Osteocyte (in vitro differentiated cells): ENCODE data around the gene SLC26A11. TPM values are rescaled to one million over a fixed set of nuclear protein-coding genes. Genes with fewer than 3 reads are reported as not detected.

Experiments used
- DNase-seq: peaks from one replicate; pipeline ENCODE4 v3.0.0; 2021; ENCODE audit warnings: mixed read lengths; ENCODE audit not compliant: unreplicated experiment; ENCODE audit errors: extremely low spot score
- H3K27ac Mint-ChIP-seq: one replicate; pipeline ENCODE4 v1.8.0; 2021; ENCODE audit warnings: mild to moderate bottlenecking, mixed read lengths; ENCODE audit not compliant: unreplicated experiment
- H3K27me3 Mint-ChIP-seq: one replicate; pipeline ENCODE4 v1.8.0; 2021; ENCODE audit warnings: mixed read lengths; ENCODE audit not compliant: unreplicated experiment
- H3K36me3 Mint-ChIP-seq: one replicate; pipeline ENCODE4 v1.8.0; 2021; ENCODE audit warnings: mixed read lengths; ENCODE audit not compliant: unreplicated experiment
- H3K4me1 Mint-ChIP-seq: one replicate; pipeline ENCODE4 v1.8.0; 2021; ENCODE audit warnings: mixed read lengths; ENCODE audit not compliant: unreplicated experiment
- H3K4me3 Mint-ChIP-seq: one replicate; pipeline ENCODE4 v1.8.0; 2021; ENCODE audit warnings: mild to moderate bottlenecking, moderate library complexity, mixed read lengths; ENCODE audit not compliant: unreplicated experiment
- H3K9me3 Mint-ChIP-seq: one replicate; pipeline ENCODE4 v1.8.0; 2021; ENCODE audit warnings: mixed read lengths; ENCODE audit not compliant: unreplicated experiment
- total RNA-seq: library from RNA; stranded (reverse); gene quantifications from 2 replicates; pipeline ENCODE4 v1.2.1, GENCODE V29; 2021
- TF ChIP-seq, protein P1 (sequence below): fragments of 200-600 bp; sonication (generic); IDR thresholded peaks from 2 replicates; pipeline ENCODE4 v1.5.0; 2021; ENCODE audit warnings: antibody characterized with exemption, mild to moderate bottlenecking, moderate library complexity

Gene SLC26A11
- total RNA-seq, 1 donor from 2014 or later: 34.7 TPM

DNA sequence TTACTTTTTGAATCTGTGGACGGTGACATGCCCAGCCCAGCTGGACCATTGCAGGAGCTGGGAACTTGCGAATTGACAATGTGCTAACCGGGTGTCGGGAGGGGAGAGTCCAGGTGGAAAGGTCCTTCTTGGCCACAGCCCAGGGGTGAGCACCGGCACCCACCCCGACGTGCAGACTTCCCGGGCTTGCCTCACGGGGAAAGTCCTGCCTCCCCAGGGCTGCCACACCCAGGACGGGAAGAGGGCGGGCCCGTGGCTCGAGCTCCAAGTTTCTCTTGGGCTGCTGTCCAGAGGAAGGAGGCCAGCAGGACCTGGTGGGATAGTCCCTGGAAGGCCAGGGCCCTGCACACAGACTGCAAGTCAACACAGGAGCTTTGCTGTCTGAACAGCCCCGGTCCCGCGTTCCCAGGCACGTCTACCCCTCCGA is 32.7 kb upstream of the SLC26A11 start:
- DNase-seq: no peak
- Mint-ChIP-seq H3K4me3 (no peak overlapping the region), H3K9me3 (no peaks in the 10 kb centered on the region), H3K4me1 (peaks cover 11% of the 10 kb centered on the region), H3K27me3 (peaks cover 4% of the 10 kb centered on the region), H3K36me3 (no peaks in the 10 kb centered on the region), H3K27ac (no peak overlapping the region)
- TF ChIP-seq, protein P1, sequence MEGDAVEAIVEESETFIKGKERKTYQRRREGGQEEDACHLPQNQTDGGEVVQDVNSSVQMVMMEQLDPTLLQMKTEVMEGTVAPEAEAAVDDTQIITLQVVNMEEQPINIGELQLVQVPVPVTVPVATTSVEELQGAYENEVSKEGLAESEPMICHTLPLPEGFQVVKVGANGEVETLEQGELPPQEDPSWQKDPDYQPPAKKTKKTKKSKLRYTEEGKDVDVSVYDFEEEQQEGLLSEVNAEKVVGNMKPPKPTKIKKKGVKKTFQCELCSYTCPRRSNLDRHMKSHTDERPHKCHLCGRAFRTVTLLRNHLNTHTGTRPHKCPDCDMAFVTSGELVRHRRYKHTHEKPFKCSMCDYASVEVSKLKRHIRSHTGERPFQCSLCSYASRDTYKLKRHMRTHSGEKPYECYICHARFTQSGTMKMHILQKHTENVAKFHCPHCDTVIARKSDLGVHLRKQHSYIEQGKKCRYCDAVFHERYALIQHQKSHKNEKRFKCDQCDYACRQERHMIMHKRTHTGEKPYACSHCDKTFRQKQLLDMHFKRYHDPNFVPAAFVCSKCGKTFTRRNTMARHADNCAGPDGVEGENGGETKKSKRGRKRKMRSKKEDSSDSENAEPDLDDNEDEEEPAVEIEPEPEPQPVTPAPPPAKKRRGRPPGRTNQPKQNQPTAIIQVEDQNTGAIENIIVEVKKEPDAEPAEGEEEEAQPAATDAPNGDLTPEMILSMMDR: no peak

DNA sequence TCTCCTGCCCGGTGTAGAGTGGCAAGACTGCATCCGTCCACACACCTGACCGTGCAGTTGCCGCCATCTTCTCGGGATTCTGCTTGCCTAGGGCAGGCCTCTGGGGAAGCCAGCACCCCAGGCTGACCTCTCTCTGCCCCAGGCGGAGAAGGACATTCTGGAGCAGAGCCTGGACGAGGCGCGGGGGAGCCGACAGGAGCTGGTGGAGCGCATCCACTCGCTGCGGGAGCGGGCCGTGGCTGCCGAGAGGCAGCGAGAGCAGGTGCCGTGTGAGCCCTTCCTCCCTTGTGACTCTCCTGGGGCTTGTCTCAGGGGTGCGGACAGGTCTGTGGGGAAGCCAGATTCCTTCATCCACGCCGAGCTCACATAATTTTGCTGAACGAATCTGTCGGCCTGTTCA is 30.6 kb upstream of the SLC26A11 start:
- Mint-ChIP-seq H3K4me3 (no peak overlapping the region), H3K4me1 (peaks cover 19% of the 10 kb centered on the region), H3K9me3 (no peaks in the 10 kb centered on the region), H3K27me3 (peaks cover 2% of the 10 kb centered on the region), H3K27ac (no peak overlapping the region), H3K36me3 (no peaks in the 10 kb centered on the region)
- DNase-seq: no peak
- TF ChIP-seq, protein P1: no peak

DNA sequence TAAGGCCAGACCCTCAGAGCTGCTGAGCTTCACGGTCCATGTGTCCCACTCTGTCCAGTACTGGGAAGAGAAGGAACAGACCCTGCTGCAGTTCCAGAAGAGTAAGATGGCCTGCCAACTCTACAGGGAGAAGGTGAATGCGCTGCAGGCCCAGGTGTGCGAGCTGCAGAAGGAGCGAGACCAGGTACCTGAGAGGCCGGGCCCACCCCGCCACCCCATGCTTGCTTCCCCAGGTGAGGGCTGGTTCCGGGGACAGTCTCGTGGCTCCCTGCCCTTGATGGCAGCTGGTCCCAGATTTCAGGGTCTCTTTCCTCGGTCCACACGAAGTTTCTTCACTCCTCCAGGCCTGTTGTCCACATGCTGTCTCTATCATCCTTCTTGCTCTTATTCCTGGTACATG is 29.5 kb upstream of the SLC26A11 start:
- no peaks in the 10 kb centered on the region for H3K36me3 Mint-ChIP-seq
- no peak for DNase-seq
- no peak overlapping the region for H3K4me3 Mint-ChIP-seq
- peaks cover 2% of the 10 kb centered on the region for H3K27me3 Mint-ChIP-seq
- H3K9me3 Mint-ChIP-seq: no peaks in the 10 kb centered on the region
- TF ChIP-seq, protein P1: no peak
- H3K27ac Mint-ChIP-seq: no peak overlapping the region
- peaks cover 19% of the 10 kb centered on the region for H3K4me1 Mint-ChIP-seq

DNA sequence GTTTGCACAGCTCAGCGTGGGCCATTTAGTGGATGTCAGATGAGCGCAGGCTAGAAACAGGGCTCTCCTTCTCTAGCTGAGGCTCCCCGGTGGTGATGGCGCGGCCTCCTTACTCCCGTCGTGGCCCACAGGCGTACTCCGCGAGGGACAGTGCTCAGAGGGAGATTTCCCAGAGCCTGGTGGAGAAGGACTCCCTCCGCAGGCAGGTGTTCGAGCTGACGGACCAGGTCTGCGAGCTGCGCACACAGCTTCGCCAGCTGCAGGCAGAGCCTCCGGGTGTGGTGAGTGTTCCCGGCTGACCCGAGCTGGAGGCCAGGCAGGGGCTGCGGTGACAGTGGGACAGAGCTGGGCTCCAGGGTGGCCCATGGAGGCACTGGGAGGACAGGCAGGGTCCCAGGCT is 29.0 kb upstream of the SLC26A11 start:
- H3K9me3 Mint-ChIP-seq: no peaks in the 10 kb centered on the region
- H3K4me3 Mint-ChIP-seq: no peak overlapping the region
- no peak overlapping the region for H3K27ac Mint-ChIP-seq
- peaks cover 2% of the 10 kb centered on the region for H3K27me3 Mint-ChIP-seq
- TF ChIP-seq, protein P1: no peak
- no peak for DNase-seq
- H3K36me3 Mint-ChIP-seq: no peaks in the 10 kb centered on the region
- H3K4me1 Mint-ChIP-seq: peaks cover 19% of the 10 kb centered on the region

DNA sequence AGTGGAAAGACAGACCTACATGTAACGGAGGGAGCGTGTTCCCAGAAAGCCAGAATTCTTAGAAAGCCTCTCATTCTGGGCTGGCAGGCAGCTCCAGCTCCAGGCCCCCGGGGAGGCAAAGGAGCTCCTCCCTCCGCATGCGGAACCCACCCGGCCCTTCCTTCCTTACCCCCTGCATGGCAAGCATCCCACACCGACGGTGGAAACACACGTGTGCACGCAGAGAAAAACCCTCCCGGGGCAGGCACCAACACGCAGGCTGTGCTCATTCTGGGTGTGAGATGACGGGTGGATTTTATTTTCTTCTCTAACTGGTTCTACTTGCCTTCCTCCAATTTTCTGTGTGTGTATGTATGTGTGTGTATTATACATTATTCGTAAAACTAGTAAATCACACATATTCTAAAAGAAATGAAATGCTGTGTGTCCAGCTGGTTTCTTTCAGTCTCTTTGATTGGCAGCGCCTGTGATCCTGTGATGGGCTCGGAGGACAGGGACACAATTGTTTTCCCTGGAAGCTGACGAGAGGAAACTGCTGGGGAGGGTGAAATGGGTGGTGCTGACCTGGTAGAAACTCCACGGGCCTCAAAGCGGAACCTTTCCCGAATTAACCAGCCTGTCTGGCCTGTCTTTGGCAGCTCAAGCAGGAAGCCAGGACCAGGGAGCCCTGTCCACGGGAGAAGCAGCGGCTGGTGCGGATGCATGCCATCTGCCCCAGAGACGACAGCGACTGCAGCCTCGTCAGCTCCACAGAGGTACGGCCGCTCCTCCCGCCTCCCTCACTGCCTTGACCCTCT is 28.2 kb upstream of the SLC26A11 start:
- TF ChIP-seq, protein P1: no peak
- H3K4me1 Mint-ChIP-seq: peaks cover 19% of the 10 kb centered on the region
- peak overlapping the region; percentile 21 for H3K27ac Mint-ChIP-seq
- DNase-seq: no peak
- no peaks in the 10 kb centered on the region for H3K9me3 Mint-ChIP-seq
- H3K27me3 Mint-ChIP-seq: peaks cover under 1% of the 10 kb centered on the region
- H3K36me3 Mint-ChIP-seq: no peaks in the 10 kb centered on the region
- H3K4me3 Mint-ChIP-seq: peak overlapping the region; percentile 46
